Inflammatory macrophage treated with lipopolysaccharide for 4 hours (primary cell): Measurements from ENCODE around the gene UBL5.
"Not testable (repeated sequence)": the region's sequence is repeated elsewhere in the genome, so short reads cannot be mapped to it uniquely, and the experiment has no call there.

Experiments
- DNase-seq: peaks from one replicate; pipeline ENCODE4 v3.0.0-alpha.2; 2020

The UBL5 gene

DNA sequence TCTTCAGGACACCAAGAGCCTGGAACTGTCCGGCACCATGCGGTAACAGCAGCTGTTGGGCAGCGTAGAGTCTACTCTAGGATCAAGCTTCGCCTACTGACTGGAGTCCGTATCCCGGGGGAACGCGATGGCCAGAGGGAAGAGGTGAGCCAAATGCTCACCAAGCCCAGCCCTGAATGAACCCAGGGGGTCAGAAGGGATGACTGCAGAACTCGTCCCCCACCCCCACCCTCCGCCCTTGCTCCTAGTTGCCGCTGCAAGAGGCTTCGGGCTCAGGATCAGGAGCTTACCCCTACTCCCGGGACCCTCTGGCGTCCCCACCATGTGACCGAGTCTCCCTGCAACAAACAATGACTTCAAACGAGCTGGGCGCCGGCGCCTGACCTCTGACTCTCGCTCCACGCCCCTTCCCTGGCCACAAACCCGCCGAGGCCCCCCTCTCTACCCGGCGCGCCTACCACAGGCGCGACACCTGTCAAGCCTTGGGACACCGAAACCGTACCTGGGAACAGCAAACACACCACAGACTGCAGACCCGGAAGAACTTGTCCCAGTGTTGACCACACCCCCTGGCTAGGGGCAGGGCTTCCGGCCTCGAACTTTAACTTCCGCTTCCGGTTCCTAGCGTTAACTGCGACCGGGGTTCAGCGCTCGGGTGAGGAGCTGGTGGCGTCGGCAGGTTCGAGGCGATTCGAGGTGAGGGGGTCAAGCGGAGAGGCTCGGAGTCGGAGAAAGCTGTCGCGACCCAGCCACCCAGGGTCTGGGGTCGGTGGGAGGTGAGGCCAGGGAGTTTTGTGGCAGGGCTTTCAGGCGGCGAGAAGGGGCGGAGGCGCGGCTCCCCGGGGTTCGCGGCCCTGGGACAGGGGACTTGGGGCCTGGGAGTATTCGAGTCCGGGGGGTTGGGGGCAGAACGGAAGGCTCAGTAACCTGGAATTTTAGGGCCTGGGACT lies at the start of gene UBL5:
TSS of gene UBL5 (plus strand) at position 630 of the 950 bp plus-strand sequence. CDS start 420 bp downstream, outside the sequence.
- peak; percentile 91 for DNase-seq

DNA sequence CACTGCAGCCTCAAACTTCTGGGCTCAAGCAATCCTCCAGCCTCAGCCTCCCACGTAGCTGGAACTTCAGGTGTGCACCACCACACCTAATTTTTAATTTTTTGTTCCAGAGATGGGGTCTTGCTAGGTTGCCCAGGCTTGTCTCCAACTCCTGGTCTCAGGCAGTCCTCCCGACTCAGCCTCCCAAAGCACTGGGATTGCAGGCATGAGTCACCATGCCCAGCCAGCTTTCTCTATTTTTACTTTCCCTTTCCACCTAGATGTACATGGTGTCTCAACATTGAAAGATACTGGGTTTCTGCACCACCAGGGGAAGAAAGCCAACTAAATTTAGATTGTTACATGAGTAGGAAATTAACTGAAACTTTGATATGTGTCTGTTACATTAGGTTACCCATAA lies 45.4 kb upstream of the UBL5 start:
- DNase-seq: peak; percentile 80

DNA sequence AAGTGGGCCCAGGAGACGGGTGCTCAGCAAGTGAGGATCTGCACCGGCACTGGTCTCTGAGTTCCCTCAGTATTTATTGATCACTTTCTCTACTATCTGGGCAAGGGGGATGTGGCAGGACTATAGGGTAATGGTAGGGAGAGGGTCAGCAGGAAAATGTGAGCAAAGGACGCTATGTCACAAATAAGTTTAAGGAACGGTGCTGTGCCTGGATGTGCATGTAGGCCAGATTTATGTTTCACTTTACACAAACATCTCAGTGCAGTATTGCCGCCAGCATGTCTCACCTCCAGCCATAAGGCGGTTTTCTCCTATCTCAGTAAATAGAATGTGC lies 43.6 kb upstream of the UBL5 start:
- not testable (repeated sequence) for DNase-seq

DNA sequence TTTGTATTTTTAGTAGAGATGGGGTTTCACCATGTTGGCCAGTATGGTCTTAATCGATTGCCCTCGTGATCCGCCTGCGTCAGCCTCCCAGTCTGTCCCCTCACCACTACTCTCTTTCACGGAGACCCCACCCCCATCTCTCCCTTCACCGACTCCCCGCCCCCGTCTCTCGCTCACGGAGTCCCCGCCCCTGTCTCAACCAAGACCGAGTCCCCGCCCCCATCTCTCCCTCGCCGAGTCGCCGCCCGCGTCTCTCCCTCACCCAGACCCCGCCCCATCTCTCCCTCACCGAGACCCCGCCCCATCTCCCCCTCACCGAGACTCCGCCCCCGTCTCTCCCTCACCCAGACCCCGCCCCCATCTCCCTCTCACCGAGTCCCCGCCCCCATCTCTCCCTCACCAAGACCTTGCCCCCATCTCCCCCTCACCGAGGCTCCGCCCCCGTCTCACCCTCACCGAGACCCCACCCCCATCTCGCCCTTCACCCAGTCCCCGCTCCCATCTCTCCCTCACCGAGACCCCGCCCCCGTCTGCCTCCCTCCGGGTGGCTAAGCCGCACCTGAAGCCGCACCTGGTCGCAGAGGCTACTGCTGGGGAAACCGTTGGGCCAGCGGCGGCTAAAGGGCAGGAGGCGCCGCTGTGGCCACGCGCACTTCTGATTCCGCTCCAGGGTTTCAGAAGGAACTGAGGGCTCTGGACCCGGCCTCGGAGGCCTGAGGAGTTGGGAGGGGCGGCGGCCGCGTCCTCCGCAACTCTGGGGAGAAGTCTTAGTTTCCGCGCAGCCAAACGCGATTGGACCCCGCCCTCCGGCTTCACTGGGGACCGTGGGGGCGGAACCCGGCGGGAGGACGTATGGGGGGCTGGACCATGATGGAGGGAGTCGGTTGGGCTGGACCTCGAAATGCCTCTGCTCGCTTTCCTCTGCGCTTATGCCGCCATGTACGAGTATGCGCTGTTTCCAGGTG lies 42.1 kb upstream of the UBL5 start:
- peak; percentile 92 for DNase-seq

DNA sequence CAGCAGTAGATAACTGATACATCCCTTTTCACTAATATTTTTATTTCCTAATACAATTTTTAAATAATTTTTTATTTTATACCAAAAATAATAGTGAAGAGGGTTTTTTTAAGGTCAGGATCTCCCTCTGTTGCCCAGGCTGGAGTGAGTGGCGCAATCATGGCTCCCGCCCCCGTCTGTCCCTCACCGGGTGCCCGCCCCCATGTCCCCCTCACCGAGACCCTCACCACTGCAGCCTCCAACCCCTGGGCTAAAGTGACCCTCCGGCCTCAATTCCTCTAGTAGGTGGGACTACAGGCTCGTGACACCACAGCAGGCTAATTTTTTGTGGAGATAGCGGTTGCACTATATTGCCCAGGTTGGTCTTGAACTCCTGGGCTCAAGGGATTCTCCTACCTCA lies 41.4 kb upstream of the UBL5 start:
- no peak for DNase-seq

DNA sequence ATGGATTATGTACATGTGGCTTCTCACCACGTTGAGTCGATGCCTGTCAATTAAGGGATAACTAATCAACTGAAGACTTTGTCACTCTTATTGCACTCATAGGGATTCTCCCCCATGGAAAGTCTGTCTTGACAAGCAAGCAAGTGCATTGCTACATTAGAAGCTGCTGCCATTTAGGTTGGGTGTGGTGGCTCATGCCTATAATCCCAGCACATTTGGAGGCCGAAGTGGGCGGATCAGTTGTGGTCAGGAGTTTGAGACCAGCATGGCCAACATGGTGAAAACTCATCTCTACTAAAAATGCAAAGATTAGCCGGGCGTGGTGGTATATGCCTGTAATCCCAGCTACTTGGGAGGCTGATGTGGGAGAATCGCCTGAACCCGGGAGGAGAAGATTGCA lies 40.9 kb upstream of the UBL5 start:
- DNase-seq: no peak

DNA sequence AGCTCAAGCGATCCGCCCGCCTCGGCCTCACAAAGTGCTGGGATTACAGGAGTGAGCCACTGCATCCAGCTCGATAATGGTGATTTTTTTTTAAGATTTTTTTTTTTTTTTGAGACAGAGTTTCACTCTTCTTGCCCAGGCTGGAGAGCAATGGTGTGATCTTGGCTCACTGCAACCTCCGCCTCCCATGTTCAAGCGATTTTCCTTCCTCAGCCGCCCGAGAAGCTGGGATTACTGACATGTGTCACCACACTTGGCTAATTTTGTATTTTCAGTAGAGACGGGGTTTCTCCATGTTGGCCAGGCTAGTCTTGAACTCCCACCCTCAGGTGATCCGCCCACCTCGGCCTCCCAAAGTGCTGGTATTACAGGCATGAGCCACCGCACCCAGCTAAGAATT lies 39.1 kb upstream of the UBL5 start:
- DNase-seq: not testable (repeated sequence)

DNA sequence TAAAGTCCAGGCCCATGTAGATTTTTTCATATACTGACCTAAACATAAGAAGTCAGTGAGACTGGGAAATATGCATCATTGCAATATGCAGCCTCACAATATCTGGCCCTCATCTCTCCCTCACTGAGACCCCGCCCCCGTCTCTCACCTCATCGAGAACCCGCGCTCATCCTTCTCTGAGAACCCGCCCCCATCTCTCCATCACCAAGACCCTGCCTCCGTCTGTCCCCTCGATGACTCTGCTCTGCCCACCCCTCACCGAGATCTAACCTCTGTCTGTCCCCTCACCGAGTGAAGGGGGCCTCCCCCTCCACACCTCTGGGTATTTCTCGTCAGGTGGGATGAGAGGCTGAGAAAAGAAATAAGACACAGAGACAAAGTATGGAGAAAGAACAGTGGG lies 38.7 kb upstream of the UBL5 start:
- no peak for DNase-seq

DNA sequence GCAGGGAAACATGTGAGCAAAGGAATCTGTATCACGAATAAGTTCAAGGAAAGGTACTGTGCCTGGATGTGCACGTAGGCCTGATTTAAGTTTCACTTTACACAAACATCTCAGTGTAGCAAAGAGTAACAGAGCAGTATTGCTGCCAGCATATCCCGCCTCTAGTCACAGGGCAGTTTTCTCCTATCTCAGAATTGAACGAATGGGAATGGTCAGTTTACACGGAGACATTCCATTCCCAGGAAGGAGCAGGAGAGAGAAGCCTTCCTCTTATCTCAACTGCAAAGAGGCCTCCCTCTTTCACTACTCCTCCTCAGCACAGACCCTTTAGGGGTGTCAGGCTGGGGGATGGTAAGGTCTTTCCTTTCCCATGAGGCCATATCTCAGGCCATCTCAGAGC lies 38.1 kb upstream of the UBL5 start:
- not testable (repeated sequence) for DNase-seq

DNA sequence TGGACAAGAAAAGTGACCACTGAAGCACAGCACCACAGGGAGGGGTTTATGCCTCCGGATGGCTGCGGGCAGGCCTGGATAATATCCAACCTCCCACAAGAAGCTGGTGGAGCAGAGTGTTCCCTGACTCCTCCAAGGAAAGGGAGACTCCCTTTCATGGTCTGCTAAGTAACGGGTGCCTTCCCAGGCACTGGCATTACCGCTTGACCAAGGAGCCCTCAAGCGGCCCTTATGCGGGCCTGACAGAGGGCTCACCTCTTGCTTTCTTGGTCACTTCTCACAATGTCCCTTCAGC lies 36.7 kb upstream of the UBL5 start:
- not testable (repeated sequence) for DNase-seq

DNA sequence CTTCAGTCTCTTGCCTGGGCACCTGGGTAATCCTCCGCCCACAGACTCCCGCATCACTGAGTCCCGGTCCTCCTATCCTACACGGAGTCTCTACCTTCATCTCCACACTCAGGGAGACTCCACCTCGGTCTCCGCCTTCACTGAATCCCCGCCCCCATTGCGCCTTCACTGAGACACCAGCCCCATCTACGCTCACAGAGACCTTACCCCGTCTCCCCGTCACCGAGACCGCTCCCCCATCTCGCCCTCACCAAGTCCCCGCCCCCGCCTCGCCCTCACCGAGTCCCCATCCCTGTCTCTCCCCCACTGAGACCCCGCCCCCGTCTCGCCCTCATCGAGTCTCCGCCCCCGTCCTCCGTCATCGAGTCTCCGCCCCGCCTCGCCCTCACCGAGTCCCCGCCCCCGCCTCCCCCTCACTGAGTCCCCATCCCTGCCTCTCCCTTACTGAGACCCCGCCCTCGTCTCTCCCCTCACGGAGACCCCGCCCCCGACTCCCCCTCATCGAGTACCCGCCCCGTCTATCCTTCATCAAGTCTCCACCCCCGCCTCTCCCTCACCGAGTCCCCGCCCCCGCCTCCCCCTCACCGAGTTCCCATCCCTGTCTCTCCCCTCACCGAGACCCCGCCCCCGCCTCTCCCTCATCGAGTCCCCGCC lies 36.0 kb upstream of the UBL5 start:
- DNase-seq: peak; percentile 90

DNA sequence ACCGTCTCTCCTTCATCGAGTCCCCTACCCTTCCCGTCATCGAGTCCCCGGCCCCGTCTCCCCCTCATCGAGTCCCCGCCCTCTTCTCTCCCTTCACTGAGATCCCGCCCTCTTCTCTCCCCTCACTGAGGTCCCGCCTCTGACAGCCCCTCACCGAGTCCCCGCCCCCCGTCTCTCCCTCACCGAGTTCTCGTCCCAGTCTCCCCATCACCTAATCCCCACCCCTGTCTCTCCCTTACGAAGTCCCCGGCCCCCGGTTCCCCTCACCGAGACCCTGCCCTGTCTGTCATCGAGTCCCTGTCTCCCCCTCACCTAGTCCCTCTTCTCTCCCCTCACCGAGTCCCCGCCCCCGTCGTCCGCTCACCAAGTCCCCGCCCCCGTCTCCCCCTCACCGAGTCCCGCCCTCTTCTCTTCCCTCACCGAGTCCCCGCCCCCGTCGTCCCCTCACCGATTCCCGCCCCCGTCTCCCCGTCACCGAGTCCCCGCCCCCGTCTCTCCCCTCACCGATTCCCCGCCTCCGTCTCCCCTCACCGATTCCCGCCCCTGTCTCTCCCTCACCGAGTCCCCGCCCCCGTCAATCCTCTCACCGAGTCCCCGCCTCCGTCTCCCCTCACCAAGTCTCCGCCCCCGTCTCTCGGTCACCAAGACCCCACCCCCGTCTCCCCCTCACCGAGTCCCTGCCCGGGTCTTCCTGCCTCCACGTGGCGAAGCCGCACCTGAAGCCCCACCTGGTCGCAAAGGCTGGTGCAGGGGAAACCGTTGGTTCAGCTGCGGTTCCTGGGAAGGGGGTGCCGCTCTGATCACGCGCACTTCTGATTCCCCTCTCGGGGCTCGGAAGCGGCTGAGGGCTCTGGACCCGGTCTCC lies 35.3 kb upstream of the UBL5 start:
- peak; percentile 90 for DNase-seq

DNA sequence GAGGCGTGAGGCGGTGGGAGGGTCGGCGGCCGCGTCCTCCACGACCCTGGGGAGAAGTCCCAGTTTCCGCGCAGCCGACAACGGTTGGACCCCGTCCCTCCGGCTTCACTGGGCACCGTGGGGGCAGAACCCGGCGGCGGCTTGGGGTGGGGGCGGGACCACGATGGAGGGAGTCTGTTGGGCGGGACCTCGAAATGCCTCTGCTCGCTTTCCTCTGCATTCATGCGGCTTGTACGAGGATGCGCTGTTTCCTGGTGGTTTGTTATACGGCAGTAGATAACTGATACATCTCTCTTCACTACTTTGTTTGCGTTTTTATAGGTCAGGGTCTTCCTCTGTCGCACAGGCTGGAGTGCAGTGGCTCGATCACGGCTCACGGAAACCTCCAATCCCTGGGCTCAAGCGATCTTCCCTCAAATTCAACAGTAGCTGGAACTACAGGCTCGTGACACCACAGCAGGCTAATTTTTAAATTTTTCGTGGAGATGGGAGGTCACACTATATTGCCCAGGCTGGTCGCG lies 34.6 kb upstream of the UBL5 start:
- DNase-seq: peak; percentile 32

DNA sequence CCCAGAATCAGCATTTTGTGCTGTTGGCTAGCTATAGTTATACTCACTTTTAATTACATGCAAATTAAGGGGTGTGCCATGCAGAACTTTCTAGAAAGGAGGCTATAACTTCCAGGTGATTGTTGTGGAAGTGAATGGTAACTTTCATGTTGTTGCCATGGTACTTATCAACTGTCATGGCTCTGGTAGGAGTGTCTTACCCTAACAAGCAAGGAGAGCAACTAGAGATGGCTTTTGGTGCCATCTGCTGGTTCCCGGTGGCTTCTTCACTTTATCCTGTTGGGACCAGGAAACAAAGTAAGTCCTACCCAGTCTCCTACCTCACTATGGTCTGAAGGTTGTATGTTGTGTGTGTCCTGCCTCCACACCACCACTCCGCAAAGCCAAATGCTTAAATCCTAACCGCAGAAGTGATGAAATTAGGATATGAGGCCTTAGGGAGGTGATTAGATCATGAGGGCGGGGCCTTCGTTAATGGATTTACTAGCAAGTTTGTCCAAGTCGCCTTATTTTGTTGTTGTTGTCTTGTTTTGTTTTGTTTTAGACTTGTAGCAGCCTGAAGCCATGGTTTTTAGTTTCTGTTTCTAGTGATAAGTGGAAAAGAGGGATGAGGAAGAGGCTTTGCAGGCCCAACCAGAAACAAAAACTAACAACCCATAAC lies 31.5 kb upstream of the UBL5 start:
- peak; percentile 87 for DNase-seq

DNA sequence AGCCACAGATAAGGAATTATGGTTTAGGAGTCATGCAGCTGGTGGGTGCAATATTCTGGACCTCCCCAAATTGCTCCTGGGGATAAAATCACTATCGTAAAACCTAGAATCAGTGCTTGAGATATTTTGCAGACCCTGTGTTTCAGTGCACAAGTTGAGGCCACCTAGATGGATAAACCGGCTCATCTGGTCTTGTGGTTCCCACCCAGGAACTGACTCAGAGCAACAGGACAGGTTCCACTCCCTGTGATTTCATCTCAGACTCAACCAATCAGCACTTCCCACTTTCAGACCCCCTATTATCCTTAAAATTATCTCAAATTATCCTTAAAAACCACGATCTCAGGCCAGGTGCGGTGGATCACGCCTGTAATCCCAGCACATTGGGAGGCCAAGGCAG lies 29.8 kb upstream of the UBL5 start:
- no peak for DNase-seq

DNA sequence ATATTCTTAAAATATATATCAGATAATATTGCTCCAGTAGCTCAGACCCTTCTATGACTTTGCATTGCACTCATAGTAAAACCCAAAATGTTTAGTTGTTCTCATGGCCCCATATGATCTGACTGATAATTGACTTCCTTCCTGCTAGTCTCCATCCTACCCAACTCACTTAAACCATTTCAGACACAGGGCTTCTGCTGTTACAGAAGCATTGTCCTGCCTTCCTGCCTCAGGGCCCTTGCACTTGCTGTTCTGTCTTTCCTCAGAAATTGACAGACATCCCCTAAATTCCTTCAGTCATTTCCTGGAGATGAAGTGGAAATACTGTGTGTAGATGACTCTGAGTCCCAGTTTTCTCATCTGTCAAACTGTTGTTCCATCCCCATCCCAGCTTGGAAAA lies 28.6 kb upstream of the UBL5 start:
- DNase-seq: no peak

DNA sequence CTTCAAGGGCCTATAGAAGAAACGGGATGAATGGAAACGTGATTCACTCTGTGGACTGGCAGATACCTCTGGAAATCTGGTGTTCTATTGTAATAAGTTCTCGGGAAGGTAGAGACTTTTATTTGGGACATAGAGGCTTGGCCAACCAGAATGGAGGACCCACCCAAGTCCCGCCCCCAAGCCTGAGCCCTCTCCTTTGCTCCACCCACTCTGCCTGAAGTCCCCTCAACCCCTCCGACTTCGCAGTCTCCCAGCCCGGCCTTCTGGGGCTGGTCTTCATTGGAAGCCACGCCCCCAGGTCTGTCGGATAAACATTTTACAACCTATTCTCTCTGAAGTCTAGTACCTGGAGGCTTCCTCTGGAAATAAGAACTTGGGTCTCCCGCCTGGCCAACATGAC lies 25.7 kb upstream of the UBL5 start:
- no peak for DNase-seq

DNA sequence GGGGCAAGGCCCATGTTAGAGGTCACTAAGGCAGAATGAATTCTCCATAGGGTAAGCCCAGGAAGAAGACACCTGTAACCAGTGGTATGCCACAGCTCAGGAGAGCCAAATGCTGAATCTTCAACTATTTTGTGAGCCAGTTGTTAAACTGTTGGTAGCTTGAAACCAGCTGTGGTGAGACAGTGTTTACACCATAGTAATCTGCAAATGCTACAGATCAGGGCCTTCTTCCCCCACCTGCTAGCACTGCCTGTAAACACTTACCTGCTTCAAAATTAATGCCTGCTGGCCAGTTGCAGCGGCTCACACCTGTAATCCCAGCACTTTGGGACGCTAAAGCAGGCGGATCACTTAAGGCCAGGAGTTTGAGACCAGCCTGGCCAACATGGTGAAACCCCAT lies 20.9 kb upstream of the UBL5 start:
- no peak for DNase-seq

DNA sequence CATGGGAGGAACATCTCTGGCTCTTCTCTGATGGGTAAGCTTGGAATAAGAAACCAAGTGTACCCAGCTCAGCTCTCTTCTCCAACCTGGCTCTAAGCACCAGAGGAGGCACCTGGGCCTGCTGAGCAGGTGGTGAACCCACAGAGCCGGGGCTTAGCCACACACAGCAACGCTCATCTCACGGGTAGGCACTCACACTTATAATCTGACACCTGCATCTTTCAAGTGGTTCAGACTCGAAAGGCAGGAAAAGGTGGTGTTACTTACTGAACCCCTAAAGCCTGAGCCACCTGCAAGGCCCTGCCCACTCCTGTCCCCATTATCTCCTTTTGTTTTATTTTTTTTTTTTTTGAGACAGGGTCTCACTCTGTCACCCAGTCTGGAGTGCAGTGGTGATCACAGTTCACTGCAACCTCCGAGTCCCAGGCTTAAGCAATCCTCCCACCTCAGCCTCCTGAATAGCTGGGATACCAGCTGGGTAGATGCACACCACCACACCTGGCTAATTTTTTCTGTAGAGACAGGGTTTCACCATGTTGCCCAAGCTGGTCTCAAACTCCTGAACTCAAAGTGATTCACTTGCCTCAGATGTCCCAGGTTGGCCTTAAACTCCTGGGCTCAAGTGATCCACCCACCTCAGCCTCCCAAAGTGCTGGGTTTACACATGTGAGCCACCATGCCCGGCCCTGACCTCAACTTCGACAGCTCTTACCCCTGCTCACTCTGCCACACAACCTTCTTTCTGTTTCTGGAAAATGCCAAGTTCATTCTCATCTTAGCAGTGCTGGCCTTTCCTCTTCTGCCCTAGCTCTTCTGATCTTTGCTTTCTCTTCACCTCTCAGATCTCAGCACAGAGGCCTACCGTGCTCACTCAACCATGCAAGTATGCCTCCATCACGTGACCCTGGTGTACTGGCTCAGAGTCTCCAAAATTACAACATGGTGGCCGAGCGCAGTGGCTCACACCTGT lies 18.6 kb upstream of the UBL5 start:
- DNase-seq: no peak

DNA sequence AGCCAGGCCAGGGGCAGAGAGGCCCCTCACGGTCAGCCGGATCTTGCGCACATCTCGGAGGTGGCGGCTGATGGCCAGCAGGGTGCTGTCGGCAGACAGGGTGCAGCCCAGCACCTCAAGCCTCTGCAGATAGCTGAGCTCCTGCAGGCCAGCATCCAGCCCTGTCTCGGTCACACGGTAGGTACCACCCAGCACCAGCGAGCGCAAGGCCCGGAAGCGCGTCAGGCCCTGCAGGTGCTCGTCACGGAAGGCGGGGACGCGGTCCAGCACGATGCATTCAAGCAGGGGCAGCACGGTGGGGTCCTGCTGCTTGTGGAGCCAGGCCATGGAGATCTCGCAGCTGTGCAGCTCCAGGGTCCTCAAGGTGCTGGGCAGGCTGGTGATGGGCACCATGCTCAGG lies 16.6 kb upstream of the UBL5 start:
- no peak for DNase-seq
